H9 (cell line): Measurements from ENCODE around the gene NUP98. TPM values are rescaled to one million over a fixed set of nuclear protein-coding genes. Genes with fewer than 3 reads are reported as not detected.

Experiments used
- DNase-seq: peaks from one replicate; pipeline ENCODE4 v3.0.0-alpha.2; 2017
- H2AFZ ChIP-seq: one replicate; pipeline ENCODE4 v1.6.1; 2013; ENCODE audit warnings: mild to moderate bottlenecking, low read length, control low read depth, moderate library complexity
- H2AK5ac ChIP-seq: 2 replicates; pipeline ENCODE4 v1.6.1; 2013; ENCODE audit warnings: low read length, control low read depth, mixed read lengths; ENCODE audit not compliant: insufficient read length
- H2BK120ac ChIP-seq: one replicate; pipeline ENCODE4 v1.6.1; 2013; ENCODE audit warnings: low read depth, mild to moderate bottlenecking, low read length, control low read depth, inconsistent platforms; ENCODE audit not compliant: poor library complexity, severe bottlenecking
- H2BK12ac ChIP-seq: 2 replicates; pipeline ENCODE4 v1.6.1; 2013; ENCODE audit warnings: low read length, control low read depth, mixed read lengths, low read depth; ENCODE audit not compliant: insufficient read length
- H2BK15ac ChIP-seq: 2 replicates; pipeline ENCODE4 v1.6.1; 2013; ENCODE audit warnings: low read depth, low read length, control low read depth
- H2BK20ac ChIP-seq: one replicate; pipeline ENCODE4 v1.6.1; 2013; ENCODE audit warnings: low read depth, mild to moderate bottlenecking, low read length, control low read depth, inconsistent platforms; ENCODE audit not compliant: poor library complexity, severe bottlenecking
- H2BK5ac ChIP-seq: 2 replicates; pipeline ENCODE4 v1.6.1; 2013; ENCODE audit warnings: low read length, control low read depth, mixed read lengths; ENCODE audit not compliant: insufficient read length
- H3K14ac ChIP-seq: 2 replicates; pipeline ENCODE4 v1.6.1; 2013; ENCODE audit warnings: low read length, control low read depth; ENCODE audit not compliant: insufficient read depth
- H3K18ac ChIP-seq: 2 replicates; pipeline ENCODE4 v1.6.1; 2013; ENCODE audit warnings: low read depth, mild to moderate bottlenecking, mixed read lengths, low read length, control low read depth; ENCODE audit not compliant: insufficient read length
- H3K23ac ChIP-seq: 2 replicates; pipeline ENCODE4 v1.6.1; 2013; ENCODE audit warnings: low read length, control low read depth, mixed read lengths, low read depth; ENCODE audit not compliant: insufficient read length
- H3K23me2 ChIP-seq: 2 replicates; pipeline ENCODE4 v1.6.1; 2013; ENCODE audit warnings: low read depth, mild to moderate bottlenecking, mixed read lengths, low read length, control low read depth; ENCODE audit not compliant: insufficient read length, poor library complexity, severe bottlenecking
- H3K27ac ChIP-seq: 2 replicates; pipeline ENCODE4 v1.5.1; 2013; ENCODE audit warnings: low read length, control low read depth, mixed read lengths, low read depth; ENCODE audit not compliant: insufficient read length
- H3K27me3 ChIP-seq: 2 replicates; pipeline ENCODE4 v1.6.1; 2013; ENCODE audit warnings: low read length, control low read depth, inconsistent platforms; ENCODE audit not compliant: insufficient read depth
- H3K4ac ChIP-seq: 2 replicates; pipeline ENCODE4 v1.6.1; 2013; ENCODE audit warnings: low read depth, mild to moderate bottlenecking, control low read depth, inconsistent platforms, low read length, moderate library complexity
- H3K4me1 ChIP-seq: 2 replicates; pipeline ENCODE4 v1.6.1; 2013; ENCODE audit warnings: low read length, control low read depth, inconsistent platforms; ENCODE audit not compliant: insufficient read depth
- H3K4me2 ChIP-seq: 2 replicates; pipeline ENCODE4 v1.6.1; 2013; ENCODE audit warnings: low read length, control low read depth, mixed read lengths; ENCODE audit not compliant: insufficient read length, insufficient read depth
- H3K56ac ChIP-seq: 2 replicates; pipeline ENCODE4 v1.6.1; 2013; ENCODE audit warnings: low read depth, mild to moderate bottlenecking, mixed read lengths, low read length, control low read depth; ENCODE audit not compliant: insufficient read length
- H3K79me1 ChIP-seq: 2 replicates; pipeline ENCODE4 v1.6.1; 2013; ENCODE audit warnings: low read depth, mild to moderate bottlenecking, moderate library complexity, low read length, control low read depth, inconsistent platforms; ENCODE audit not compliant: insufficient read depth, poor library complexity, severe bottlenecking
- H3K79me2 ChIP-seq: 2 replicates; pipeline ENCODE4 v1.6.1; 2013; ENCODE audit warnings: low read length, control low read depth, inconsistent platforms; ENCODE audit not compliant: insufficient read depth
- H3K9ac ChIP-seq: 2 replicates; pipeline ENCODE4 v1.6.1; 2013; ENCODE audit warnings: low read length, control low read depth, mixed read lengths; ENCODE audit not compliant: insufficient read length; ENCODE audit errors: extremely low read depth
- H3K9me3 ChIP-seq: one replicate; pipeline ENCODE4 v1.6.1; 2013; ENCODE audit warnings: low read depth, low read length, inconsistent platforms; ENCODE audit not compliant: control insufficient read depth
- H3T11ph ChIP-seq: one replicate; pipeline ENCODE4 v1.6.1; 2013; ENCODE audit warnings: mild to moderate bottlenecking, low read length, control low read depth, inconsistent platforms
- H4K20me1 ChIP-seq: one replicate; pipeline ENCODE4 v1.6.1; 2013; ENCODE audit not compliant: control insufficient read depth, insufficient read length, insufficient read depth
- H4K5ac ChIP-seq: 2 replicates; pipeline ENCODE4 v1.6.1; 2013; ENCODE audit warnings: low read depth, mild to moderate bottlenecking, mixed read lengths, low read length, control low read depth; ENCODE audit not compliant: insufficient read length
- H4K8ac ChIP-seq: replicated peaks from 2 replicates; pipeline ENCODE4 v1.6.1; 2013; ENCODE audit warnings: low read length, control low read depth, mixed read lengths, low read depth; ENCODE audit not compliant: insufficient read length
- H4K91ac ChIP-seq: 2 replicates; pipeline ENCODE4 v1.6.1; 2013; ENCODE audit warnings: low read depth, mild to moderate bottlenecking, moderate library complexity, mixed read lengths, low read length, control low read depth; ENCODE audit not compliant: insufficient read length
- H3K27ac Mint-ChIP-seq, 3 experiments: 2 replicates in 2 of 3; 3 replicates in 1 of 3; pipeline ENCODE4 v1.8.0; 2020 to 2021; ENCODE audit warnings: mixed read lengths in 3 of 3, mild to moderate bottlenecking in 1 of 3, moderate library complexity in 1 of 3
- H3K27me3 Mint-ChIP-seq: 2 replicates; pipeline ENCODE4 v1.8.0; 2021; ENCODE audit warnings: low read depth, mild to moderate bottlenecking, moderate library complexity, mixed read lengths
- H3K36me3 Mint-ChIP-seq, 3 experiments: 2 replicates in 2 of 3; 3 replicates in 1 of 3; pipeline ENCODE4 v1.8.0; 2020 to 2021; ENCODE audit warnings: low read depth in 3 of 3, mixed read lengths in 3 of 3; ENCODE audit not compliant: insufficient read depth in 1 of 3
- H3K4me1 Mint-ChIP-seq, 2 experiments: 2 replicates each; pipeline ENCODE4 v1.8.0; 2020; ENCODE audit warnings: mixed read lengths in 2 of 2
- H3K4me3 Mint-ChIP-seq, 2 experiments: 2 replicates in 1 of 2; 3 replicates in 1 of 2; pipeline ENCODE4 v1.8.0; 2020 to 2021; ENCODE audit warnings: mild to moderate bottlenecking in 2 of 2, mixed read lengths in 2 of 2, moderate library complexity in 1 of 2
- H3K9me3 Mint-ChIP-seq, 2 experiments: 2 replicates in 1 of 2; 3 replicates in 1 of 2; pipeline ENCODE4 v1.8.0; 2020; ENCODE audit warnings: mild to moderate bottlenecking in 2 of 2, mixed read lengths in 2 of 2, moderate library complexity in 1 of 2
- CTCF ChIP-seq: fragments of 200-600 bp; sonication (generic); conservative IDR thresholded peaks from 3 replicates; pipeline ENCODE4 v1.8.0; 2021; ENCODE audit warnings: antibody characterized with exemption, mild to moderate bottlenecking
- WGBS: extraction: QIAGEN DNeasy Blood & Tissue Kit; methylation state at CpG from one replicate; pipeline ENCODE4 v1.1.7; 2013; ENCODE audit warnings: missing lambda C conversion rate, low lambda C conversion rate, mixed read lengths; ENCODE audit not compliant: insufficient read length; ENCODE audit errors: extremely low coverage; 5-methylcytosine and 5-hydroxymethylcytosine counted together
- total RNA-seq: library from RNA; stranded (reverse); gene quantifications from 2 replicates; pipeline ENCODE4 v1.2.1, GENCODE V29; 2021

The NUP98 gene
- total RNA-seq, 1 experiment from 2014 or later: 105 TPM

GRCh38 chr11:3700410-3700809, 96.9 kb downstream of the NUP98 start:
- Histone ChIP-seq H3K79me1 (no peaks in the 10 kb centered on the region), H4K5ac (no peak overlapping the region), H3K4me1 (no peaks in the 10 kb centered on the region), H3K23me2 (no peaks in the 10 kb centered on the region), H2BK12ac (no peak overlapping the region), H3K27me3 (no peaks in the 10 kb centered on the region), H3T11ph (no peak overlapping the region), H4K91ac (no peak overlapping the region), H3K9me3 (no peaks in the 10 kb centered on the region), H4K20me1 (no peaks in the 10 kb centered on the region), H3K27ac (no peak overlapping the region), H2BK15ac (no peak overlapping the region), H2BK20ac (no peak overlapping the region), H2BK5ac (no peak overlapping the region), H3K18ac (no peak overlapping the region), H3K79me2 (no peaks in the 10 kb centered on the region), H2BK120ac (no peak overlapping the region), H3K4me2 (no peak overlapping the region), H3K14ac (no peak overlapping the region), H3K23ac (no peak overlapping the region), H3K9ac (no peak overlapping the region), H2AFZ (no peak overlapping the region), H3K4ac (no peak overlapping the region), H4K8ac (no peak overlapping the region), H2AK5ac (no peak overlapping the region), H3K56ac (no peak overlapping the region)
- no peaks in the 10 kb centered on the region for H3K9me3 Mint-ChIP-seq
- H3K27ac Mint-ChIP-seq: 0 out of 7 replicates have a peak overlapping the region, but pooled peaks of 1 of the 3 experiments have one; percentile 36
- peaks cover 46 to 88% (median 73%) of the 10 kb centered on the region in 3 experiments; a peak in 6 of 7 replicates for H3K36me3 Mint-ChIP-seq
- no peak overlapping the region for H3K4me3 Mint-ChIP-seq
- WGBS: no CpG with 5 or more reads among the region's 2 CpGs
- TF ChIP-seq CTCF: no peak
- H3K27me3 Mint-ChIP-seq: 0 out of 2 replicates have a peak, but pooled peaks cover 1% of the 10 kb centered on the region
- H3K4me1 Mint-ChIP-seq: no peaks in the 10 kb centered on the region
- no peak for DNase-seq
